HS-5 (cell line): Measurements from ENCODE around the gene TEAD4.

ENCODE experiments used
- DNase-seq: peaks from one replicate; pipeline ENCODE4 v3.0.0-alpha.2; 2012; ENCODE audit warnings: low read depth

Gene TEAD4

DNA sequence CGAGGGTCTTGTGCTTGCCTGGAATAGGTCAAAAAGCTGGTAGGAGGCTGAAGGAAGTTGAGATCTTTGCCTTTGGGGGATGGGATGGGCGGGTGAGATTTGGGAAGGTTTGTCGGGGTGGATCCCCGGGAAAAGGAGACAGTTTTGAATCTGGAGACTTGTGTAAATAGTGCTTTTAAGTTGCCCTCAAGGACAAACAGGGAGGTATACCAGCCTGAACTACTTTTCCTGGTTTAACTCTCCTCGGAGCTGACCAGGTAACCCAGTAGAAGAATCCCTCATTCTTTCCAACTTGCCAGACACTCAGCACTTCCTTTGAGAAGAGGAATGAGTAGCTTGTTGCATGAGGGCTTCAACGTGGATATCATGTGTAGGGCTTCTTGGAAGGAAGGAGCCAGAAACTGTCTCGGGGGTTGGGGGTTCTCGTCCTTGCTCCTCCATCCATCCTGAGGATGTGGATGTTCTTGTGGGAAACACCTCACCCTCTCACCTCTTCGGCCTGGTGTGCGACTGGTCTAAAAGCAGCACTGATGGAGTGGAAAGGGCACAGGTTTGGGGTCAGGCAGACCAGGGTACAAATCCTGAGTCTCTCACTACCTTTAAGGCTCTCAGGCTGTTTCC lies 1.9 kb downstream of the TEAD4 start:
- no peak for DNase-seq

- no peak for DNase-seq
Measured at GRCh38 chr12:2961705-2962104, 2.5 kb downstream of the TEAD4 start.

DNA sequence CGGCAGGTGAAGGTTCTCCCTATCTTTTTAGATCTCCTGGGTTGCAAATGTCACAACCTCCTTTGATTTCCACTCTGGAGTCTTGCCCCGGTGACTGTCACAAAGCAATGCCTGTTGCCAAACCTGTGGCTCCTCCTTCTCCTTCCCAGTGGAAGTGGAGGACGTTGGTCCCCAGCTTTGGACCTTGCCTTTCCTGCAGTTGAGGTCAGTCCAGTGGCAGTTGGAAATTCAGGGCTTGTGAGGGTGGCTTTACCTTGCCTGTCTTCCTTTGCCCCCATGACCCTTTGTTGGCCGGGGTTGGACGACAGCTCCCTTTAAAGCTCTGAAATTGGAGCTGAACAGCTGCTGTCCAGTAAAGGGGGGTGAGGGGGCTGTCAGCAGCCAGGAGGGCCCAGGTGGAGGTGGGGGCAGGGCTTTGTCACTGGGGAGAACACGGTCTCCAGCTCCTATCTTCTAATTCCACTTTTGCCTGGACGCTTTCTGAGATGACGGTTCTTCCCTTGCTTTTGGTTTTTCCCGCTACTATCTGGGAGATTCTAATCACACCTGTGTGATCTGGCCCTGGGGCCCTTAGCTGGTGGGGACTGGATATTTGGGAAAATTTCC lies 4.1 kb downstream of the TEAD4 start:
- no peak for DNase-seq

GRCh38 chr12:2963760-2964292 lies 4.6 kb downstream of the TEAD4 start:
- DNase-seq, result no peak

- no peak for DNase-seq
Measured at GRCh38 chr12:2967651-2968050, 8.5 kb downstream of the TEAD4 start.

DNA sequence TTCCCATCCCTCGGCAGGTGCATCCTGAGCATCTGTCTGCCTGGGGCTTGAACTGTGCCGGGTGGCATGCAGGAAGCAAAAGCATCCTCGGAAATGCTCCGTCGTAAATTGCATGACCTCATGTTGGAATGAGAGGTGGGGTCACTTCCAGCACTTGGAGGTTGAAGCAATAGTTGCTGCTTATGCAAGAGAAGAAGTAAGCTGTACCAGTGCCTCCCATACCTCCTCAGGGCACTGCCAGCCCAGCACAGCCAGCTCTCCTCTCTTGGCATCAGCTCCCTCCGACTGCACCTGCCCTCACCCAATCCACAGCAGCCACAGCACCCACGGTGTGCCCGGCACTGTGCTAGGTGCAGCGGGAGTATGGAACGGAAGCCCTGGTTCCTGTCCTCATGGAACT lies 11.5 kb downstream of the TEAD4 start:
- no peak for DNase-seq

DNA sequence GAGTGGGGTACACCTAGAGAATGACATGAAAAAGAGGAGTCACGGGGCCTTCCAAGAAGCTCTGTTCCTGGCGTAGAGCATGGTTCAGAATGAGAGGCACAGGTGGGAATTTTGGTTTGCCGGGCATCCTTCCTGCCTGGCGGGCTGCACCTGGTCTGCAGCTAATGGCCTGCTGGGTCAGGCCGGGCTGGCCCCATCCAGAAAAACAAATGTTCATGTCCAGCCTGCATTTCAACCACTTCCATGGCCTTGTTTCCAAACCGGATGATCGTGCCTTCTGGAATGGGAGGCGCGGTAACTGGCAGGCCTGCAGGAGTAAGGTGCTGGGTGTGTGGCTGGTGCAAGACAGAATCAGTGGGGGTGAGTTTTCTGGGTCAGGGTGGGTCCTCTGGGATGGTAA lies 14.4 kb downstream of the TEAD4 start:
- DNase-seq, result no peak

- DNase-seq, result no peak
Measured at GRCh38 chr12:2974560-2974971, 15.4 kb downstream of the TEAD4 start.

DNA sequence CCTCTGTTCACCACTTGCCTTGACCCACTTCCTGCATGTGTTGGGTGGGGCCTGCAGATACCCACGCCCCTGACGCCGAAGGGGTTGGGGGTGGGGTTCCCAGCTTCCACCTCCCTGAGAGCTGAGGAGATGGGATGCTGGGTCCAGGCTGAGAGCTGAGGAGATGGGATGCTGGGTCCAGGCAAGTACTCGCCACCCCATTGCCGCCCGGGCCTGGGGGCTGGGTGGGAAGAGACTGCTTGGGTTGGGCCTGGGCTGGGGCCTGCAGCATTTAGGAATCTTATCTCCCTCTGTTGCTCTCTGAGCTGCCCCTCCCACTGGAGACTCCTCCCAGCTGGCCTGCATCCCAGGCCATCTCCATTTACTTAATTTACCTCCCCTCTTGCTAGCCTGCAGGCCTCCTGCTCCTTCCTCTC lies 17.4 kb downstream of the TEAD4 start:
- no peak for DNase-seq

DNA sequence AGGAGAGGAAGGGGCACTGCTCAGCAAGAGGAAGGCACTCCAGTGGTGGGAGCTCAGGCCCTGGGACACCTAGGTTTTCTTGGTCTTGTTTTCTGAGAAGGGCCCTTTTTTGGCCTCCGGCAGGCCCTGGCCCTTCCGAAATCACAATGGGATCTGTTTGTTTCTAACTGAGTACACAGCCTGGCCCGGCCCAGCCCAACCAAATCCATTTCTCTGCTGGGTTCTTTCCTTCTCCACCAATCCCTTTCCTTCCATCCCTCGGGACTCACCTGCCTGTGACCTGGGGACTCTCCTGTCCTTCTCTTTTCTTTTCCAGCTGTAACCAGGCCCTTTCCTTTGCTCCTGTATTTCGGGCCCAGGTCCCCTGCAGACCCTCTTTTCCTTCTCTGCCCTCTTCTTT lies 18.6 kb downstream of the TEAD4 start:
- no peak for DNase-seq

DNA sequence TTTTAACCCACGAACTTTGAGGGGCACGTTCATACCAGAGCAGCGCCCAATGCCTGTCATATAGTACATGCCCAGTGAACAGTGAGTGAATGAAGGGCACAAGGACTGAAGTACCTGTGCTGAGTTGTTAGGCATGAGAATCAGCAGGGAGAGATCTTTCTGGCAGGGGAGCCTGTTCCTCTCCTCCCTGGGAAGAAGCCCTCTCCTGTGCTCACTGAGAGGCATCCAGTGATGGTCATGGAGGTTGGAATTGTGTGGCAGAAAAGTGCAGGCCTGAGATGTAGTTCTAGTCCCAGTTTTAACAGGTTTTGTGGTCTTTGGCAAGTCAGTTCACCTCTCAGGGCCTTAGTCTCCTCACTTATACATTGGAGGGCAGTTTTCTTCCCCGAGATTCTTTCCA lies 20.6 kb downstream of the TEAD4 start:
- DNase-seq, result no peak

GRCh38 chr12:2980630-2981029 lies 21.4 kb downstream of the TEAD4 start:
- DNase-seq, result no peak

DNA sequence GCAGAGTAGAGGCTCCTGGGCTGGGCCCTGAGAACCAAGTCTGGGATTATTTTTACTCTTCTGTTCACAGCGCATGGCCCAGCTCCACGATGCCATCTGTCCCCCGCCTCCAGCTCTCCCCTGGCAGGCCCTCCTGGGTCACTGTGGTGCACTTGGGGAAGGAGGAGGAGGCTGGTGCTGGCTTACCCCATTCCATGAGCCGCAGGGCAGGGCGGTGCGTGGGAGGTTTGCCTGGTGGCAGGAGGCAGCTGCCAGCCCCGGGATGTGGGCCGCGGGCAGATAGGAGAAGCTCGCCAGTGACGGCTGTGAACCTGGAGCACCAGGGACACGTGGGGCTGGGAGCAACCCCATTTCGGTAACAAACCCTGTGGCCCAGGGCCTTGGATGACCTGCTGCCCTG lies 23.2 kb downstream of the TEAD4 start:
- DNase-seq, result no peak

GRCh38 chr12:2984249-2984648 lies 25.1 kb downstream of the TEAD4 start:
- DNase-seq, result no peak

GRCh38 chr12:2984698-2985097 lies 25.5 kb downstream of the TEAD4 start:
- no peak for DNase-seq

DNA sequence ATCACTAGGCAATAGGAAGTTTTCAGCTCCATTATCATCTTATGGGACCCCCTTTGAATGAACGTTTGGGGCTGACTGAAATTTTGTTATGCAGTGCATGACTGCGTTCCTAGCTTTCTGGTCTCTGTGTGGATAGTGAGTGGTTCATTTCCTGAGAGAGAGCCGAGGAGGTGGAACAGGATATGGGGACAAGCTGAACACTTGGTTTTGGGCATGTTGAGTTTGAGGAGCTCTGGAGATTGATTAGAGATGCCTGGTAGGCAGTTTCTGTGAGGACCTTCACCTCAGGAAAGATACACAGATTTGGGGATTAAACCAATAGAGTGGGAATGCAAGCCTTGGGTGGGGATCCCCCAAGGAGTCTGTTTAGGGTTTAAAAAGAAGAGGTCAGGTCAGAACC lies 27.7 kb downstream of the TEAD4 start:
- DNase-seq, result no peak

GRCh38 chr12:2988494-2988893 lies 29.3 kb downstream of the TEAD4 start:
- DNase-seq, result no peak

DNA sequence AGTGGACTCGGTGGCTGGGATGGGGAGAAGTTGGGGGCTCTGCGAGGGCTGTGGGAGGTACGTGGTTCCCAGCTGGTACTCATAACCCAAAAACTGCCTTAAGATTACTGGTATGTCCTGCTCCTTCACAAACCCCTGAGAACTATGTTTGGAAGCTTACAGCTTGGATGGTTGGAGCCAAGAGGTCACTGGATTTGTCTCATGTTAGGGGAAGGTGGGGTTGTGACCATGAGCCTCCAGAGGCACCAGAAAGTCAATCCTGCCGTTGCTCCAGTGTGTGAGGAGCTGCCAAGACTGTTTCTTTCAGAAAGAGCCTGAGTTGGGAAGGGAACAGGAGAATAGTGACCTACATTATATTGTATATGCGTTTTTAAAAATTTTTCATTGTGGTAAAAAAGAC lies 33.5 kb downstream of the TEAD4 start:
- no peak for DNase-seq

DNA sequence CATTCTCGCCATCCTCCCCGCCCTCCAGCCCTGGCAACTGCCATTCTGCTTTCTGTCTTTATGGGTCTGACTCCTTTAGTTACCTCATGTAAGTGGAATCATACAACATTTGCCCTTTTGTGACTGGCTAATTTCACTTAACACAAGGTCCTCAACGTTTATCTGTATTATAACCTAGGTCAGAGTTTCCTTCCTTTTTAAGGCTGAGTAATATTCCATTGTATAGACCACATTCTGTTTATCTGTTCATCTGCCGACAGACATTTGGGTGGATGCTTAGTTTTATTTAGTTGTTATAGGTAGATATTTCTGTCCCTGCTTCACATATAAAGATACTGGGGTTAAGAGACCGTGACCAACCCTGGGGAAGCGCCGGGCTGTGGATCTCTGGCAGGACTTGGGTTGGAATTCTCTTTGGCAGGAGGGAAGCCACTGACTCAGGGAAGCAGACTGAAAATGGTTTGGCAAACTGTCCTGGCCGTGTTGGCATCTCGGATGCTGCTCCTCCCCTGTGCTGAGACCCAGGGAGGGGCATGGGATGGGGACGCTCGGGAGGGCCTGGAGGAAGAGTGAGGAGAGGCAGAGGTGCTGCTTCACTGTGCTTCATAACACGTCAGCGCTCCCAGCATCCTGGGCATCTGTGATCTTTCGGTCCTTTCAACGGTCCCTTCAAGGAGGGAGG lies 38.9 kb downstream of the TEAD4 start:
- no peak for DNase-seq

- DNase-seq, result no peak
Measured at GRCh38 chr12:2998789-2999264, 39.6 kb downstream of the TEAD4 start.

GRCh38 chr12:2999265-2999841 lies 40.2 kb downstream of the TEAD4 start:
- no peak for DNase-seq

GRCh38 chr12:3000548-3001275 lies 41.5 kb downstream of the TEAD4 start:
- no peak for DNase-seq
